GM23338 (cell line): ENCODE measurements around the gene LAYN. TPM values are rescaled to one million over a fixed set of nuclear protein-coding genes. Genes with fewer than 3 reads are reported as not detected.
A peak's percentile ranks its signal among the peaks of the same experiment; 100 is the strongest.

Experiments used
- ATAC-seq: fragments of 200-7000 bp; cut with Tn5 transposase; 3 replicates; pipeline ENCODE4 v1.9.1; 2020
- DNase-seq: peaks from one replicate; pipeline ENCODE4 v3.0.0-alpha.2; 2015; ENCODE audit warnings: low spot score
- H2AFZ ChIP-seq: fragments of 200-600 bp; sonication (generic); 2 replicates; pipeline ENCODE4 v1.8.0; 2016; ENCODE audit warnings: antibody characterized with exemption, mild to moderate bottlenecking, moderate library complexity
- H3F3A ChIP-seq: fragments of 200-600 bp; sonication (generic); replicated peaks from 2 replicates; pipeline ENCODE4 v1.8.0; 2017; ENCODE audit warnings: antibody characterized with exemption, mixed run types, low read depth
- H3K27ac ChIP-seq: fragments of 200-600 bp; sonication (generic); 2 replicates; pipeline ENCODE4 v1.6.1; 2016; ENCODE audit warnings: low read depth
- H3K27me3 ChIP-seq: fragments of 200-600 bp; sonication (generic); 2 replicates; pipeline ENCODE4 v1.8.0; 2016; ENCODE audit warnings: mild to moderate bottlenecking, mixed run types, moderate library complexity; ENCODE audit not compliant: insufficient read depth
- H3K36me3 ChIP-seq: fragments of 200-600 bp; sonication (generic); 2 replicates; pipeline ENCODE4 v1.8.0; 2016; ENCODE audit warnings: mild to moderate bottlenecking; ENCODE audit not compliant: insufficient read depth
- H3K4me1 ChIP-seq: fragments of 200-600 bp; sonication (generic); 2 replicates; pipeline ENCODE4 v1.8.0; 2016; ENCODE audit warnings: mild to moderate bottlenecking, moderate library complexity; ENCODE audit not compliant: insufficient read depth
- H3K4me2 ChIP-seq: fragments of 200-600 bp; sonication (generic); 2 replicates; pipeline ENCODE4 v1.7.1; 2017; ENCODE audit warnings: mixed run types
- H3K4me3 ChIP-seq: fragments of 200-600 bp; sonication (generic); 2 replicates; pipeline ENCODE4 v1.6.1; 2016; ENCODE audit warnings: mixed run types
- H3K79me2 ChIP-seq: fragments of 200-600 bp; sonication (generic); replicated peaks from 2 replicates; pipeline ENCODE4 v1.8.0; 2017; ENCODE audit warnings: mild to moderate bottlenecking; ENCODE audit not compliant: insufficient read depth
- H3K9me2 ChIP-seq: fragments of 200-600 bp; sonication (generic); 2 replicates; pipeline ENCODE4 v1.8.0; 2017; ENCODE audit not compliant: insufficient read depth
- H4K20me1 ChIP-seq: fragments of 200-600 bp; sonication (generic); replicated peaks from 2 replicates; pipeline ENCODE4 v1.8.0; 2017; ENCODE audit warnings: mild to moderate bottlenecking; ENCODE audit not compliant: insufficient read depth
- H3K27ac Mint-ChIP-seq: 2 replicates; pipeline ENCODE4 v1.8.0; 2020; ENCODE audit warnings: inconsistent platforms, mild to moderate bottlenecking, moderate library complexity, mixed read lengths
- H3K27me3 Mint-ChIP-seq: 3 replicates; pipeline ENCODE4 v1.8.0; 2022; ENCODE audit warnings: low read depth, mild to moderate bottlenecking, moderate library complexity, mixed read lengths, inconsistent platforms; ENCODE audit not compliant: insufficient read depth, poor library complexity
- H3K36me3 Mint-ChIP-seq: 3 replicates; pipeline ENCODE4 v1.8.0; 2021; ENCODE audit warnings: low read depth, mild to moderate bottlenecking, inconsistent platforms, moderate library complexity, mixed read lengths
- H3K4me1 Mint-ChIP-seq: 3 replicates; pipeline ENCODE4 v1.8.0; 2020; ENCODE audit warnings: mild to moderate bottlenecking, inconsistent platforms, mixed read lengths
- H3K4me3 Mint-ChIP-seq: 3 replicates; pipeline ENCODE4 v1.8.0; 2021; ENCODE audit warnings: moderate library complexity, mild to moderate bottlenecking, inconsistent platforms, mixed read lengths
- H3K9me3 Mint-ChIP-seq: 3 replicates; pipeline ENCODE4 v1.8.0; 2020; ENCODE audit warnings: moderate library complexity, mild to moderate bottlenecking, inconsistent platforms, mixed read lengths
- CREB1 ChIP-seq: fragments of 250-450 bp; sonication (Bioruptor Pico); IDR thresholded peaks from 2 replicates; pipeline ENCODE4 v1.5.0; 2020; ENCODE audit warnings: low read depth, mild to moderate bottlenecking, moderate library complexity
- CTCF ChIP-seq, 2 experiments: fragments of 200-600 bp in 1 of 2; sonication (generic) in 1 of 2; conservative IDR thresholded peaks; 2 replicates each; pipeline versions ENCODE4 v1.5.1 to v1.6.1; 2016 to 2017; ENCODE audit warnings: antibody characterized with exemption in 2 of 2, low read depth in 2 of 2, mild to moderate bottlenecking in 2 of 2, moderate library complexity in 1 of 2
- ETS1 ChIP-seq: IDR thresholded peaks from 2 replicates; pipeline ENCODE4 v1.6.1; 2016; ENCODE audit warnings: antibody characterized with exemption
- EZH2 ChIP-seq: fragments of 200-600 bp; sonication (generic); IDR thresholded peaks from one replicate; pipeline ENCODE4 v1.8.0; 2017; ENCODE audit warnings: antibody characterized with exemption, mild to moderate bottlenecking, low read depth; ENCODE audit not compliant: unreplicated experiment
- EZH2phosphoT487 ChIP-seq: fragments of 200-600 bp; sonication (generic); IDR thresholded peaks from one replicate; pipeline ENCODE4 v1.8.1; 2018; ENCODE audit warnings: antibody characterized with exemption; ENCODE audit not compliant: unreplicated experiment
- NANOG ChIP-seq: IDR thresholded peaks from 2 replicates; pipeline ENCODE4 v1.6.1; 2016; ENCODE audit warnings: antibody characterized with exemption, borderline replicate concordance
- POLR2AphosphoS5 ChIP-seq: IDR thresholded peaks from 2 replicates; pipeline ENCODE4 v1.6.1; 2016; ENCODE audit warnings: antibody characterized with exemption, low read depth
- REST ChIP-seq: IDR thresholded peaks from one replicate; pipeline ENCODE4 v1.6.1; 2018; ENCODE audit warnings: antibody characterized with exemption; ENCODE audit not compliant: unreplicated experiment
- STAT1 ChIP-seq: IDR thresholded peaks from one replicate; pipeline ENCODE4 v1.6.1; 2016; ENCODE audit warnings: antibody characterized with exemption; ENCODE audit not compliant: unreplicated experiment
- ZNF114 ChIP-seq: fragments of 250-450 bp; sonication (Bioruptor Pico); IDR thresholded peaks from 2 replicates; pipeline ENCODE4 v1.5.0; 2020; ENCODE audit warnings: mild to moderate bottlenecking, moderate library complexity
- ZNF331 ChIP-seq: fragments of 250-450 bp; sonication (Bioruptor Pico); IDR thresholded peaks from 2 replicates; pipeline ENCODE4 v1.5.0; 2020; ENCODE audit warnings: low read depth, mild to moderate bottlenecking, moderate library complexity
- polyA plus RNA-seq: library from polyadenylated mRNA; unstranded; fragments of >200 nt; fragmentation: Nextera tagmentation; extraction: Ambion mirVana; gene quantifications from 2 replicates; pipeline ENCODE4 v1.2.1, GENCODE V29; 2016
- total RNA-seq: library from RNA; depleted of rRNA; stranded (reverse); fragments of >200 nt; shearing (Covaris generic); gene quantifications from 2 replicates; pipeline ENCODE4 v1.2.3, GENCODE V29; 2014
- TF ChIP-seq, protein P1 (sequence below): fragments of 250-450 bp; sonication (Bioruptor Pico); IDR thresholded peaks from 2 replicates; pipeline ENCODE4 v1.5.0; 2020; ENCODE audit warnings: mild to moderate bottlenecking, moderate library complexity

Gene LAYN
- total and polyA plus RNA-seq, 2 experiments from 2014 or later = 6.8 to 7.9 TPM

DNA sequence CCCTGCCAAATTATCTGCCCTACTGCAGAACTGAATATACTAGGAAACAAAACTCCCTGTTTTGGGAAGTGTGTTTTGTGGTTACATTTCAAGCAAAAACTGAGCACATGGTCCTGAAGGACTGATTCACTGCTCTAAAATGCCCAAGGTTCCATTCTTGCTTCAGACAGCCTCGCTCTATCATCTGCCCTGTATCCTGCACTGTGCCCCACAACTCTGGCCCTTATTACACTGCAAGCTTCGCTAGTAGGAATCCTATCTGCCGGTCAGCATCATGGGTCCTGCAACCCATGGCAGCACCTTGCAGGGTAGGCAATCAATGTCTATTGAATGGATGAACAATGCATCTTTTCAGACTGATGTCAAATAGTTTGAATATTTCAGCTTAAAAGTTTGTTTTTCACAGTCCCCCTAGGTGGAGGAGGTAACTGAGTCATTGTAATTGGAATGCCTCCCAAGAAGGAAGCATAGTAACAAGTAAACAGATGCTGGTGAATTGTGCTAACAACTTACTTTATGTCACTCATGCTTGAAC lies 21.3 kb downstream of the LAYN start (continued):
- TF ChIP-seq ETS1 = no peak

GRCh38 chr11:111562692-111563389 lies 22.3 kb downstream of the LAYN start:
- no peak overlapping the region for H3K4me3 ChIP-seq
- H3K9me2 ChIP-seq = no peaks in the 10 kb centered on the region
- 0 out of 2 replicates have a peak overlapping the region, but pooled peaks have one; percentile 15 for H3K4me2 ChIP-seq
- H2AFZ ChIP-seq = no peak overlapping the region
- Mint-ChIP-seq H3K4me1 (peaks cover 38% of the 10 kb centered on the region), H3K4me3 (no peak overlapping the region), H3K27ac (peak overlapping the region; percentile 53; the same call in 1 of the 2 replicates), H3K27me3 (peaks cover 10% of the 10 kb centered on the region), H3K36me3 (no peaks in the 10 kb centered on the region), H3K9me3 (no peaks in the 10 kb centered on the region)
- H3K27ac ChIP-seq = peak overlapping the region; percentile 75
- no peaks in the 10 kb centered on the region for H3K79me2 ChIP-seq
- no peaks in the 10 kb centered on the region for H3F3A ChIP-seq
- H4K20me1 ChIP-seq = no peaks in the 10 kb centered on the region
- no peaks in the 10 kb centered on the region for H3K36me3 ChIP-seq
- H3K27me3 ChIP-seq = no peaks in the 10 kb centered on the region
- peaks cover 54% of the 10 kb centered on the region for H3K4me1 ChIP-seq
- DNase-seq (no peak), ATAC-seq (no peak)
- TF ChIP-seq ZNF331 (CRISPR knock-in tag) (no peak), REST (no peak), EZH2 (no peak), POLR2AphosphoS5 (no peak), ZNF114 (CRISPR knock-in tag) (no peak), NANOG (no peak), EZH2phosphoT487 (no peak), CTCF (conservative IDR thresholded peaks at IDR 0.05; ENCODE audit: low read depth in 2 of 2) (no peak), STAT1 (no peak), CREB1 (CRISPR knock-in tag) (no peak)
- TF ChIP-seq, protein P1, sequence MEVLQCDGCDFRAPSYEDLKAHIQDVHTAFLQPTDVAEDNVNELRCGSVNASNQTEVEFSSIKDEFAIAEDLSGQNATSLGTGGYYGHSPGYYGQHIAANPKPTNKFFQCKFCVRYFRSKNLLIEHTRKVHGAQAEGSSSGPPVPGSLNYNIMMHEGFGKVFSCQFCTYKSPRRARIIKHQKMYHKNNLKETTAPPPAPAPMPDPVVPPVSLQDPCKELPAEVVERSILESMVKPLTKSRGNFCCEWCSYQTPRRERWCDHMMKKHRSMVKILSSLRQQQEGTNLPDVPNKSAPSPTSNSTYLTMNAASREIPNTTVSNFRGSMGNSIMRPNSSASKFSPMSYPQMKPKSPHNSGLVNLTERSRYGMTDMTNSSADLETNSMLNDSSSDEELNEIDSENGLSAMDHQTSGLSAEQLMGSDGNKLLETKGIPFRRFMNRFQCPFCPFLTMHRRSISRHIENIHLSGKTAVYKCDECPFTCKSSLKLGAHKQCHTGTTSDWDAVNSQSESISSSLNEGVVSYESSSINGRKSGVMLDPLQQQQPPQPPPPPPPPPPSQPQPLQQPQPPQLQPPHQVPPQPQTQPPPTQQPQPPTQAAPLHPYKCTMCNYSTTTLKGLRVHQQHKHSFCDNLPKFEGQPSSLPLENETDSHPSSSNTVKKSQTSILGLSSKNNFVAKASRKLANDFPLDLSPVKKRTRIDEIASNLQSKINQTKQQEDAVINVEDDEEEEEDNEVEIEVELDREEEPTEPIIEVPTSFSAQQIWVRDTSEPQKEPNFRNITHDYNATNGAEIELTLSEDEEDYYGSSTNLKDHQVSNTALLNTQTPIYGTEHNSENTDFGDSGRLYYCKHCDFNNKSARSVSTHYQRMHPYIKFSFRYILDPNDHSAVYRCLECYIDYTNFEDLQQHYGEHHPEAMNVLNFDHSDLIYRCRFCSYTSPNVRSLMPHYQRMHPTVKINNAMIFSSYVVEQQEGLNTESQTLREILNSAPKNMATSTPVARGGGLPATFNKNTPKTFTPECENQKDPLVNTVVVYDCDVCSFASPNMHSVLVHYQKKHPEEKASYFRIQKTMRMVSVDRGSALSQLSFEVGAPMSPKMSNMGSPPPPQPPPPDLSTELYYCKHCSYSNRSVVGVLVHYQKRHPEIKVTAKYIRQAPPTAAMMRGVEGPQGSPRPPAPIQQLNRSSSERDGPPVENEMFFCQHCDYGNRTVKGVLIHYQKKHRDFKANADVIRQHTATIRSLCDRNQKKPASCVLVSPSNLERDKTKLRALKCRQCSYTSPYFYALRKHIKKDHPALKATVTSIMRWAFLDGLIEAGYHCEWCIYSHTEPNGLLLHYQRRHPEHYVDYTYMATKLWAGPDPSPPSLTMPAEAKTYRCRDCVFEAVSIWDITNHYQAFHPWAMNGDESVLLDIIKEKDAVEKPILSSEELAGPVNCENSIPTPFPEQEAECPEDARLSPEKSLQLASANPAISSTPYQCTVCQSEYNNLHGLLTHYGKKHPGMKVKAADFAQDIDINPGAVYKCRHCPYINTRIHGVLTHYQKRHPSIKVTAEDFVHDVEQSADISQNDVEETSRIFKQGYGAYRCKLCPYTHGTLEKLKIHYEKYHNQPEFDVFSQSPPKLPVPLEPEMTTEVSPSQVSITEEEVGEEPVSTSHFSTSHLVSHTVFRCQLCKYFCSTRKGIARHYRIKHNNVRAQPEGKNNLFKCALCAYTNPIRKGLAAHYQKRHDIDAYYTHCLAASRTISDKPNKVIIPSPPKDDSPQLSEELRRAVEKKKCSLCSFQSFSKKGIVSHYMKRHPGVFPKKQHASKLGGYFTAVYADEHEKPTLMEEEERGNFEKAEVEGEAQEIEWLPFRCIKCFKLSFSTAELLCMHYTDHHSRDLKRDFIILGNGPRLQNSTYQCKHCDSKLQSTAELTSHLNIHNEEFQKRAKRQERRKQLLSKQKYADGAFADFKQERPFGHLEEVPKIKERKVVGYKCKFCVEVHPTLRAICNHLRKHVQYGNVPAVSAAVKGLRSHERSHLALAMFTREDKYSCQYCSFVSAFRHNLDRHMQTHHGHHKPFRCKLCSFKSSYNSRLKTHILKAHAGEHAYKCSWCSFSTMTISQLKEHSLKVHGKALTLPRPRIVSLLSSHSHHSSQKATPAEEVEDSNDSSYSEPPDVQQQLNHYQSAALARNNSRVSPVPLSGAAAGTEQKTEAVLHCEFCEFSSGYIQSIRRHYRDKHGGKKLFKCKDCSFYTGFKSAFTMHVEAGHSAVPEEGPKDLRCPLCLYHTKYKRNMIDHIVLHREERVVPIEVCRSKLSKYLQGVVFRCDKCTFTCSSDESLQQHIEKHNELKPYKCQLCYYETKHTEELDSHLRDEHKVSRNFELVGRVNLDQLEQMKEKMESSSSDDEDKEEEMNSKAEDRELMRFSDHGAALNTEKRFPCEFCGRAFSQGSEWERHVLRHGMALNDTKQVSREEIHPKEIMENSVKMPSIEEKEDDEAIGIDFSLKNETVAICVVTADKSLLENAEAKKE (CRISPR knock-in tag) = no peak
